Stimulated activated CD4-positive, alpha-beta T cell treated with anti-CD3 and anti-CD28 coated beads, Interleukin-12 subunit alpha, Interleukin-12 subunit beta, amount 100 ng/mL, for 48 hours (primary cell): Measurements from ENCODE around the gene MFSD12.
"Not testable (repeated sequence)": the region's sequence is repeated elsewhere in the genome, so short reads cannot be mapped to it uniquely, and the experiment has no call there.

Experiments used
- DNase-seq, 3 donors: peaks; one replicate each; pipeline ENCODE4 v3.0.0-alpha.2; 2020; ENCODE audit warnings: low read depth in 2 of 3, low spot score in 1 of 3

Gene MFSD12

DNA sequence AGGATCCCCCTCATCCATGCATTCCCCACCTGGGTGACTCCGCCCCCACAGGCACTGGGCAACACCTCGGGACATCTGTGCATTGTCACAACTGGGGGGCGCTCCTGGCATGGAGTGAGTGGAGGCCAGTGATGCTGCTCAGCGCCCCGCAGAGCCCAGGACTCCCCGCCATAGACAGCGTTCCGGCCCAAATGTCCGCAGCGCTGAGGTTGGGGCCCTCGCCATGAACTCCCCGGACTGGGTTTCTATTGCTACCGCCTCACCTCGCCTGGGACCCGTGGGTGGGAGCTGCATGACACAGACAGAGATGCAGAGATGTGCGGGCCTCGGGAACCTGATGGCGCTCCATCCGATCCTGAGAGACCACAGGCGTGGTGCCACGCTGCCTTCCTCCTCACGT lies 46.7 kb downstream of the MFSD12 start:
- DNase-seq = no peak

DNA sequence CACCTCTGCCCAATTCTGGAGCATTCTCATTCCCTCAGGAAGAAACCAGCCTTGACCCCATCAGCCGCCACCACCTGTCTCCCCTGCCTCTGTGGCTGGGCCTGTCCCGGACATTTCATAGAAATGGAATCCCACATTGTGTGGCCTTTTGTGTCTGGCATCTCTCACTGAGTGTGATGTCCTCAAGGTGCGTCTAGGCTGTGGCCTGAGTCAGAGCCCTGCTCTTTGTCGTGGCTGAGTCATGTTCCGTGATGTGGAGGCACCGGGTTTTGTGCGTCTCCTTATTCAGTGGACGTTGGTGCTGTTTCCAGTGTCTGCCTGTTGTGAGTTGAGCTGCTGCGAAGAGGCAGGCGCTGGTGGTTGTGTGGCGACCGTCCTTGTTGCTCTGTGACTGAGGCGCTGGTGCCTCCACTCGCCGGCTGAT lies 47.8 kb downstream of the MFSD12 start:
- DNase-seq = peak in 2 of 3 donors; percentile 24 to 42

- DNase-seq = no peak
These were observed 48.4 kb downstream of the MFSD12 start for GRCh38 chr19:3508771-3509535.

DNA sequence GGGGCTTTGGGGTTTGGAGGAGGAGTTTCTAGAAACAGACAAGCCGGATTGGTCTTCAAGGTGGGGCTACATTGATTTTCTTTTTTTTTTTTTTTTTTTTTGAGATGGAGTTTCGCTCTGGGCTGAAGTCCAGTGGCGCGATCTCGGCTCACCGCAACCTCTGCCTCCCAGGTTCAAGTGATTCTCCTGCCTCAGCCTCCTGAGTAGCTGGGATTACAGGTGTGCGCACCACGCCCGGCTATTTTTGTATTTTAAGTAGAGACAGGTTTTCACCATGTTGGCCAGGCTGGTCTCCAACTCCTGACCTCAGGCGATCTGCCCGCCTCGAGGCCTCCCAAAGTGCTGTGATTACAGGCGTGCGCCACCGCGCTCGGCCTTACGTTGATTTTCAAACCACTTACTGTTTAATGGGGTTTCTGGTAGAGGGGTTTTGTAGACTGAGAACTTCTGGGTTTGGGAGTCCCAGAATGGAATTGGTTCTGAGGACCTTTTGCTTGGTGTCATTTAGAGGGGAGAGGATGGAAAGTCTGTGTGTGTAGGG lies 49.2 kb downstream of the MFSD12 start:
- DNase-seq = not testable (repeated sequence)

DNA sequence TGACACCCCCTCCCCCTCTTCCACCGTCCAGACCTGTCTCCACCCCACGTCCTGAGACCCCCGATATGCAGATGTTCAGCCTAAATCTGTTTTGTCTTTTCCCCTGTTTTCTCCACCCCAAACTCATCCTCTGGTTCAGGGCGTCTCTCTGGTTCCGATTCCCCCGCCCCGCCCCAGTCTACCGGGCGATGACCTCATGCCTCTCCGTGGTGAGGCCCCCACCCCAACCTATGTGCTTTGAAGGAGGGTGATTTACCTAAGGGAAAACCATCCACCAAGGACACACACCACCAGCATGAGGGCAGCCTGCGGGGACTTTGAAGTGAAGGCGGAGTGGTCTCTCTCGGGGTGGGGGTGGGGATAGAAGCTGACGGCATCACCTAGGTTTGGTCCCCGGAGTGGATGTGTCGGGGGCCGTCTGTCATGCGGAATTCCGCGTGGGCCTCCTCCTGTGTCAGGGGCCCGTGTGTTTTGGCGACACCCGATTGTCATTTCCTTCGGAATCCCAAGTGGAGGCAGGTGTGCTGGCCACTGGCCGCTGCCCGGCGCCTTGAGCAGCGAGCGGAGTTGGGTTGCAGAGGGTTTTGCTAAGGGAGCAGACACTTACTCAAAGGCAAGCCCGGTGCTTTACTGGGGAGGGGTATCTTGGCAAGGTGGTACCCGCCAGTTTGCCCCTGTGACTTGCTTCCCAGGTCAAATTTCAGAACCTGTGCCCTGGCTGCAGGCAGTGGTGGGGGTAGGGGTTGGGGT lies 49.8 kb downstream of the MFSD12 start:
- peak in 1 of 3 donors; percentile 17 for DNase-seq

DNA sequence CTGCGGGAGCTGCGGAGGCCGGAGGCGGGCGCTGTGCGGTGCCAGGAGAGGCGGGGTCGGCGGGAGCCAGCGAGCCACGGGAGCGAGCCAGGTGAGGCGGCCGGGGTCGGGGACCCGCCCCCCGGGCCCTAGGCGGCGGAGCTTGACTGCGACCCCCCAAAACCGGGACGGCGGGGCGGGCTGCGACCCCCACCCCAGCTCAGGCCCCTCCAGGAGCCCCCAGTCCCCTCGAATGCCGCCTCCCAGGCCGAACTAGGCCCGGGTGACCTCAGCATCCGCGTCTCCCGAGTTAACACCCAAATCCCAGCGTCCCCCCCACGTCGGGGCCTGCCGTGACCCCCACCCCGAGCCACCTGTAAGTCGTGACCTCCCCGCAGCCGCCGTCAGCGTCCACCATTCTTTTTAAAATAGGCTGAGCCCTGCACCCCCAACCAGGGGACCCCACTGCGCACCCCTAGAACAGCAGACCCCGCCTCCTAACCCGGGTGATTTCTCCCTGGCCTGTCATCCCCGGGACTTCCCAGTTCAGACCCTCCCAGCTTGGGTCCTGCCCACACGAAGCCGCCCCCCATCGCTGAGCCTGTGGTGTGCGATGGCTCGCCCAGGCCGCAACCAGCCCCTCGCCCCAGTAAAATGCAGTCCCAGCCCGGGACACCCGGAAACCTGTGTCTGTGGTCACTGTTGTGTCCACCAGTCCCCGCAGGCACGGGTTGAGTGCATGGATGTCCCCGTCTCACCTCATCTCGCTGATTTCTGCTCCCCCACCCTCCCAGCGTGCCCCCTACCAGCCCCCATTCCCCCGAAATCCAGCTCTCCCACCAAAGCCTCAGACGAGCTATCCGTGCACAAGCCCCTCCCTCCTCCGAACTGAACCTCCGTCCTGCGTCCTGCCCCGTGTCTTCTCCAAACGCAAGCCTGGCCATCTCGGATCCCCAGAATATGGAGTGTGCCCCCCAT lies 50.7 kb downstream of the MFSD12 start:
- DNase-seq = no peak

DNA sequence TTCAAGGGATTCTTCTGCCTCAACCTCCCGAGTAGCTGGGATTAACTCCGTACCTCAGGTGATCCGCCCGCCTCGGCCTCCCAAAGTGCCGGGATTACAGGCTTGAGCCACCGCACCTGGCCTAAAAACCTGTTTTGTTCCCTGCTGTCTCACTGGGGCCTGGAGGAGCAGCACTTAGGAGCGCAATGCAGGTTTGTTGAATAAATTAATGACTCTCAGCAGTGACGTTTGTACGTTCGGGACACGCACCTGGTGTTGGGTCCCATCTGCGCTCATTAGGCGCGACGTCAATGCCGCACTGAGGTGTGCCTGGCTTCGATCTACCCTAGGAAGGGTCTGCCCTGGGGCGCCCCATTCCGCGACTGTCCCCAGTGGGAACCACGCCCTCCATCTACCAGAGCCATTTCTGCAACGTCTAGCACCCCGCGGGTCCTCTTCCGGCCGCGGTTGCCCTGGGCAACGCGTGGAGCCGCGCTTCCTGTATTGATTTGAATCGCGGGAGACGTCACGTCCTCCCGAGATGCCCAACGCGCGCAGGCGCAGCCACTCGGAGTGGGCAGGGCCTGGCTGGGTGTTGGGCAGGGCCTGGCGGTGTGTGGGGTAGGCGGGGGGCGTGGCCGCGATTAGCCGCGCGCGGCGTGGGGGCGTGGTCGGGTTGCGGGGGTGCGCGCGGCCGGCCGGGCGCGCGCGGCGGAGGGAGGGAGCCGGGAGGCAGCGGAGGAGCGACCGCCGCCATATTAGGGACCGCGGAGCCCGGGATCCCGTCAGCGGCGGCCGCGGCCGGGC lies 51.6 kb downstream of the MFSD12 start, which contains the start of gene FZR1:
Gene FZR1, plus strand, starts transcription at position 714 of the 786 bp plus-strand sequence. CDS start 16,679 bp downstream, outside the sequence.
- DNase-seq = peak; percentile 98 to 99 (median 99)

- DNase-seq = no peak
These were observed 52.7 kb downstream of the MFSD12 start for GRCh38 chr19:3504735-3505134.

DNA sequence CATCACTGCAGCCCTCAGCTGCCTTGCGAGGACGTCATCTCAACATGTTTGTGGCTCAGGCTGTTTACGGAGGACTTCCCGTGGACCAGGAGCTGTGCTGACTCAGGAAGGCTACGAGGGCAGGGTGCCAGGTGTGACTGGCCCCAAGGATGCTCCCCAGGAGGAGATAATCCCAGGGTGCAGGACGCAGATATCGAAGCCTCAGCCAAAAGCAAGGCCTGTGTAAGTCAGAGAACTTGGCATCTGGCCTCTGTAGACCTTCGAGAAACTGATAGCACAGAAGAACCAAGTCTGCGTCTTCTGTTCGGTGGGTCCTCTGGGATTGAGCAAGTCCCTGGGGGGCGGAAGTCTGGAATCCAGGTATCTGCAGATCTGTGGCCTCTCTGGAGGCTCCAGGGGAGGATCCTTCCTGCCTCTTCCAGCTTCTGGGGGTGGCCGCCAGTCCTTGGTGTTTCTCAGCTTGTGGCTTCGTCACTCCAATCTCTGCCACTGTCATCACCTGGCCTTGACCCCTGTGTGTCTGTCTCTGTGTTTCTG lies 54.3 kb downstream of the MFSD12 start:
- no peak for DNase-seq

- DNase-seq = no peak
These were observed 55.6 kb downstream of the MFSD12 start for GRCh38 chr19:3501780-3502179.

- DNase-seq = peak; percentile 93 to 96 (median 95)
These were observed 56.8 kb downstream of the MFSD12 start, which contains the start of gene DOHH for GRCh38 chr19:3500429-3501101. DOHH (minus strand) TSS chr19:3500674; CDS start chr19:3496814, 3,860 bp downstream.

GRCh38 chr19:3499738-3500428 lies 57.5 kb downstream of the MFSD12 start:
- DNase-seq = no peak

DNA sequence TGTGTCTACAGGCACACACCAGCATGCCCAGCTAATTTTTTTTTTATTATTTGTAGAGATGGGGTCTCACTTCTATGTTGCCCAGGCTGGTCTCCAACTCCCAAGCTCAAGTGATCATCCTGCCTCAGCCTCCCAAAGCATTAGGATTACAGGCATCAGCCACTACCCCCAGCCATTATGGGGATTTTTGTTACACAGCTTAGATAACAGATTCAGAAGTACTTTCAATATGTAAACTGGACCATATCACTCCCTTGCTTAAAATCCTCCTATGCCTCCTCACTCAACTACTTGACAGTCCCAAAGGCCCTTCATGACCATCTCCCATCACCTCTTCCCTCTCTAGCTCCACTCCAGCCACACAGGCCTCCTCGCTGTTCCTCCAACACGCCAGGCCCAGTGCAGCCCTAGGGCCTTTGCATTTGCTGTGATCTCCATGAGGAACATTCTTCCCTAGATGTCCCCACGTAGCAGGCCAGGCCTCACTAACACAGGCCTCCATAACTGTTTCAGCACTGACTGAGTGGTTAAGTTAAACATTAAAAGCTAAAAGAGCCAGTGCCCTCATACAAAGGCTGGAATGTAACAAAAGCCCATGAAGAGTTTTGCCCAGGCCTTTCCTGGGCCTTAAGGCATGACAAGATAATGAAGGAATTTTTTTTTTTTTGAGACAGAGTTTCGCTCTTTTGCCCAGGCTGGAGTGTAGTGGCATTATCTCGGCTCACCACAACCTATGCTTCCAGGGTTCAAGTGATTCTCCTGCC lies 59.4 kb downstream of the MFSD12 start:
- DNase-seq = no peak

- no peak for DNase-seq
These were observed 60.8 kb downstream of the MFSD12 start for GRCh38 chr19:3496392-3497273.

DNA sequence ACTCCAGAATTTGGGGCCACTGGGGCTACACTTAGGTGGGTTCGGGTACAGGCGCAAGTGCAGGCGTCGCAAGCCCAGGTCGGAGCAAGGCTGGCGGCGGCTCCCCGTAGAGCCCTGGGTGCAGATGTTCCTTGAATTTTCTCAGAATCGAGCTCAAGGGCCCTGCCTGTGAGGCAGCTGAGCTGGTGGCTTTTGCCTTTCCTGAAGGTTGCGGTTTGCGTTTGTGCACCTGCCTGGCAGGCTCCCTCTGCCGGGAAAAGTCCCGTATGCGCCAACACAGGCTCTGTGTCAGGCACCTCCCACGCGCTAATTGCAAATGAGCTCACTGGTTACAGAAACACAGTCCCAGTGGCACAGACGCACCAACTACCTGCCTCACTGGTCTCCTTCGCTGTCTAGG lies 62.8 kb downstream of the MFSD12 start:
- peak; percentile 52 to 63 (median 55) for DNase-seq
